NCI-H187 treated with DMSO at 0.1 percent for 48 hours (cell line): ENCODE data around the gene LMX1B.

Experiments used
- DNase-seq: peaks from one replicate; lab custom pipeline; 2025; lab: John Stamatoyannopoulos, UW

The LMX1B gene

DNA sequence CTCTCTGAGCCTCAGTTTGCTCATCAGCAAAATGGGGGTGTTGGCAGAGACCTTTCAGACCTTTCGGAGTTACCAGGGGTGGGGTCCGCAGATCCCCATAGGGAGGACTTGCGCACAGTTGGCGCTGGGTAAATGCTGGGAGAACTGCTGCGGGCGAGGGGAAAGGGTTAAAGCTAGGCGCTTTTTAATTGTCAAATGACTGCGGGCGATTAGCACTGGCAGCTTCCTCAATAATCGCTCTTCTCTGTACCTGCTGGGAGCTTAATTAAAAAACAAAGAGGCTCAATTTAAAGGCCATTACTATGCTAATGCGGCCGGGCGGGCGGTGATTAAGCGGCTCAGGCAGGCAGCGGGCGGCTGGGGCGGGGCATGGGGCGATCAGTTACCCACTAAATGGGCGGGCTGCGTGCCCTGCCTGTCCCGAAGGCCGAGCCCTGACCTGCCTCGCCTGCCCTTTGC, 63.0 kb downstream of the LMX1B start:
- DNase-seq: no peak

DNA sequence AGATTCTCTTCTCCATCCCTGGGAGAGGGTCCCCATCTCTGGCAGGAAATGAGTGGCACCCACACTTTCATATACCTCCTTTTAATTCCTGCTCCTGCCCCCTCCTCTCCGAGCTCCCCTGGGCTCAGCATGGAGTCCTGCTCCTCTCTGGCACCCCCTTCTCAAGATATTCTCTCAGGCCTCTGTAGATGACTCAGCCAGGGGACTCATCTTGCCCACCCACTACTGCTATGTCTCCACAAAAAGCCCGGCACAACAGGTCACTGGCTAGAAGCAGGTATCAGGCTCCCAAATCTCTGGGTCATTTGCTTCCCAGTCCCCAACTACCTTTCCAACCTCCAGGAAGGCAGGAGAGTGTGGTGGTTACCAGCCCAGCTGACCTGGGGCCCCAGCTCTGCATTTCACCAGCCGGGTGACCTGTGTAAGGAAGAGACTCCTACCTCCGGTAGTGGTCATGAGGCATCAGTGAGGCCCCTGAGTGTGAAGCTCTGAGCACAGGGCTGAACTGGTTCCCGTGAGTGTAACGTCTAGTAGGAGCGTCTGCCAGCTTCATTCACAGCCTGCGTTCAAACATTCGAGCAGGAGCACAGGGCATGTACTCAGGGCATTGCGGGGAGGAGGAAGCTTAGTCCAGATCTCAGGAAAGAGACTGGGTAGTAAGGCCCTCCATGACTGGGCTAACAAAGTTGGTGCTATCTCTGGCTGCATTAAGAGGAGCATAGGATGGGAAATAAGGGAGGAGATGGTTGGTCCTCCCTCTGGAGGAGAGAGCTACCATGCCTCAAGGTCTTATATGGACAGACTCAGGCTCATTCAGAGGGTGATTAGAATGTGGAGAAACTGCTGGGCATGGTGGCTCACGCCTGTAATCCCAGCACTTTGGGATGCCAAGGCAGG, 63.7 kb downstream of the LMX1B start:
- no peak for DNase-seq

DNA sequence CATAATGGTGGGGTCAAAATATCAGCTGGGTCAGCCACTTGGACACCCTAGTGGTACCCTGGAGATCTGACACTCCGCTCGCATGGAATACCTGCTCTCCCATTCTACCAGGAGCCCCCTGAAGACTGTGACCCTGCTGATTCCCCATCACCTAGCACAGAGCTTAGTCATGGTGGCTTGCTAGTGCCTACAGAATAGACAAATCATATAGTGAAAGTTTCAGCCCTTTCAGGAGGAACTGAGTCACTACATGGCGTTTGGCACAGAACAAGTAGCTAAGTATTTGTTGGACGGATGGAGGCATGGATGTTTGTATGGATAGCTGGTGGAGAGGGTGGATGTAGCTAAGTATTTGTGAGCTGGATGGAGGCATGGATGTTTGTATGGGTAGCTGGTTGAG, 65.3 kb downstream of the LMX1B start:
- DNase-seq: no peak

DNA sequence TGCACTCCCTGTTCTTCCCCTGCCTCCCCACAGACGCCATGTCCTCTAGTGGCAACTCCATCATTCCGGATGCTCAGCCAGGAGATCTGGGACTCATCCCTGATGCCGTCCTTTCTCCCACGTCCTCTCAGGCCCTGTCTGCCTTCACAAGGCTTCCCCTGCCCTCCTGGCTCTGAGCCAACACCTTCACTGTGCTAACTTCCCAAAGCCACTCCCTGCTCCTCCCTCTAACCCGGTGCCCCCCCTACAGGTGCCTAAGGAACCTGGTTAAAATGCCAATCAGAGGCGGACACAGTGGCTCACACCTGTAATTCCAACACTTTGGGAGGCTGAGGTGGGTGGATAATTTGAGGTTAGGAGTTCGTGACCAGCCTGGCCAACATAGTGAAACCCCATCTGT, 67.6 kb downstream of the LMX1B start:
- DNase-seq: no peak

DNA sequence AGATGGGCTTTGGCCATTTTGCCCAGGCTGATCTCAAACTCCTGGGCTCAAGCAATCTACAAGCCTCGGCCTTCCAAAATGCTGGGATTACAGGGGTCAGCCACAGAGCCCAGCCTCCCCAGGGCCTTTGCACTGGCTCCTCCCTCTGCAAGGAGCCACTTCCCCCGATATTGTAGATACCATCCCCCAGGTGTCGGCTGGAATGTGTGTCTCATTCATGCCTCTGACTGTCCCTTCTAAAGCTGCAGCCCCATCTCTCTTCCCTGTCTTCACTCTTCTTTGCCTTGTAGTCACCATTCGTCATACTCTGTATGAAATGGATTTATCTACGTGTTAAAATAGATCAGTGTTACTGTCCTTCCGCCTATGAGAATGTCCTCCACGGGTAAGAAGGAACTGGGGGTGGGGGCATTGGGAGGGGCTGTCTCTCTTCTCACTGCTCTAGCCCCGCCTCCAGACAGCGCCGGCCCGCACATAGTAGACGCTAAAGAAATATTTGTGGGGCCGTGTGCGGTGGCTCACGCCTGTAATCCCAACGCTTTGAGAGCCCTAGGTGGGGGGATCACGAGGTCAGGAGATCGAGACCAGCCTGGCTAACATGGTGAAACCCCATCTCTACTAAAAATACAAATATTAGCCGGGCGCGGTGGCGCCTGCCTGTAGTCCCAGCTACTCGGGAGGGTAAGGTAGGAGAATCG, 68.5 kb downstream of the LMX1B start:
- DNase-seq: no peak

DNA sequence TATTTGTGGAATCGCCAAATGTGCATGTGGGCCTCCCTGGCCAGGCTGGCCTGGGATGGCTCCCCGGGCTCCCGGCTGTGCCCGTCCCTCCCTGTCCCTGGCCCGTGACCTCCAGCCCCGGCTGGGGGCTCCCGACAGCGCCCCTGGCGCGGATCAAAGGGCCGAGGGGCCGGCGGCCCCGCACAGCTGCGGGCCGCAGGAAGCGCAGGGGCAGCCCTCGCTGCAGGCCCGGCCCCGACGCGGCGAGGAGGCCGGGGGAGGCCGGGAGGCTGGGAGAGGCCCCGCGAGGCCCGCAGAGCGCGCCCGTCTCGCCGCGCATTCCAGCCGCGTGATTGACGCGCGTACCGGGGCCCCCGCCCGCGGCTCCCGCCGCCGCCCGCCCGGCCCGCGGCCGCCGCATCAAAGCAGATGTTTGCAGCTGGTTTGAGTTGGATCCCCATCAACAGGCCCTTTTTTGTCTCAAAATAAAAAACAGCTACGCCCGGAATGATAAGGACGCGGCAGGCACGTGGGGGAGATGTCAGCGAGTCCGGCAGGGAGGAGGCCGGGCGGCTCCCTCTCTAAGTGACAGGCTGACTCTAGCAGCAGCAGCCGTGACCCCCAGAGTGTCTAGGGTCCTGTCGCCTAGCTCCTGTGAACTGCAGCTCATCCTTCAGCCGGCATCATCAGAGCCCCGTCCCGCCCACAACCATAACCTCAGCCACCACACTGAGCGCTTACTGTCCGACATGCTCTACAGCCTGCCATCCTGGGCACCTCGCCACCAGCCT, 69.4 kb downstream of the LMX1B start:
- DNase-seq: no peak

DNA sequence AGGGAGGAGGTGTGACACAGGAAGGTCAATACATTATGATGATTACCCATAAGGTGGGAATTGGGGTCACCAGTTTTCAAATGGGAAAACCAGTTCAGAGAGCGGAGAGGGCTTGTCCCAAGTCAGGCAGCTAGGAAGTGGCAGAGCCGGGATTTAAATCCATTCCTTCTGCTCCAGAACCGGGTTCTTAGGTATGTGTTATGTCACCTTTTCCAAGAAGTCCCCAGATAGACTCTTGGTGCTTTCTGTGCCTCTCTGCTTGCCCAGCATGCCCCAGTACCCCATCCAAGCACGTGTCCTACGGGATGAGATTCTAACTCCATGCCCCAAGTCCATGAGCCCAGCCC, 69.9 kb downstream of the LMX1B start:
- no peak for DNase-seq

DNA sequence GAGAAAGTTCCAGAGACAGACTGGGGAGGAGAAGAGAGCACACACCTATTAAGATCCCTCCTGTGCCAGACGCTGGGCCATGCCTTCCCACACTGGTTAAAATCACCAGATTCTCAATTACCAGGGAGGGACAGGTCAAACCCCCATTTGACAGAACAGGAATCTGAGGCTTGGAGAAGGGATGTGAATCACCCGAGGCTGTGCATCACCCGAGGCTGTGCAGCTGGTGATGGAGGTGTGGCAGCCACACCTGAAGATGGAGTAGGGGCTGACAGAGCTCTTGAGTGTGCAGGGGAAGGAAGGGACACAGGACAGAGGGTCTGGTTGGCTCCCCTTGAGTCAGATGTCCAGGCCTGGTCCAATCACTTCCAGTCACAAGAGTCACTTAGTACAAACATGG, 70.6 kb downstream of the LMX1B start:
- DNase-seq: no peak

DNA sequence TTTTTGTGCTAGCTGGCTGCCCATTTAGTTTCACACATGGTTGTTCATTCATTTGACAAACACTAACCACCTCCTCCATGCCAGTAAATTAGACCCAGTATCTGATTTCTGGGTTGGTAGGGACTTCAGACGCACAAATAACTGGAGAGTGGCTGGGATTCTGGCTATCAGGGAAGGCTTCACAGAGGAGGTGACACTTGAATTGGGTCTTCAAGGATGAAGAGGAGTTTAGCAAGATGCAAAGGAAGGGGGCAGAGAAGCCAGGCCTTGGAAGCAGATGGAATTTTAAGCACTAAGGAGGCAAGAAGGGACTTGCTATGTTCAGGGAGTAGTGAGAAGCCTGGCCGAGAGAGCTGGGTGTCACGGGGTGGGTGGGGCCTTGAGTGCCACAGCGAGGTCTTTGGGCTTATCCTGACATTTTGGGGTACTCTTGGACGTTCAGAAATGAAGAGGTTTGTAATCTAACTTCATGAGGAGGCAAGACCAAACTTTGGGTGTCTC, 71.3 kb downstream of the LMX1B start:
- DNase-seq: no peak

DNA sequence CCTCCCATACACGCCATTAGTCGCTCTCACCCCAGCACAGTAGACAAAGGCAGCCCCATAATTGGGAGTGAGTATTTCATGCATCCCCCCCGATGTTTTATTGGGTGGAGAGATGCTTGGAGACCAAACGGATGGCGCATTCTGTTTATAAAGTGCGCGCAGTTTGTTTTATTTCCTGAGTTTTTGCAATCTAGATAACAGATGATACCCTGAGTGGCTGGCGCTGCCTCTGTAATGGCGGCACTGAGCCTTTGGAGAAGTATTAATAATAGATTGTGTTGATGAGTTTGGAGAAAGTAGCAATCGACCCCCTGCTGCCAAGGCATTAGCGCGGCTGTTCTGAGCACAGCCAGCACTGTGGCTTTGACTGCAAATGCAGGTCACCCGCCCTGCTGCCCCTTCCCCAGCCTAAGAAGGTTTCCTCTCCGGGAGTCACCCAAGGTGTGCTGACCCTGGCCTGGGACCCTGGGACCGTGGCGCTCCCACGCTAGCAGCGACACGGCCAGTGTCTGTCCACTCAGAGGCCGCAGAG, 74.3 kb downstream of the LMX1B start:
- DNase-seq: no peak

DNA sequence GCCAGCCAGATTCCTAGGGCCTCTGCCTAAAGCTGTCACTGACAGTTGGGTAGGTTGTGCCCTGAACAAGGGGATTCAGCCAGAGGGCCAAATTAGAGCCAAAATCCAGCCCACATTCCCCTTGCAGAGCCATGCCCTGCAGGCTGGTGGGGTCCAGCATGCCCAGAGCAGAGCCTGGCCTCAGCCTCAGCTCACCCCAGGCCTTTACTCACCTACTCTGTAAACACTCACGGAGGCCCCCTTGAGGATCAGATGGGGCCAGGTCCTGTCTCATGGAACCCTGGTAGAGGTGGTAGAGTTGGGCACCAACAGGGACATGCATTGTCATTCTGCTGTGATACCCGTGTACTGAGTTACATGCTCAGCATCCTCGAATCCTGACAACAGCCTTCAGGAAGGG, 74.9 kb downstream of the LMX1B start:
- no peak for DNase-seq

DNA sequence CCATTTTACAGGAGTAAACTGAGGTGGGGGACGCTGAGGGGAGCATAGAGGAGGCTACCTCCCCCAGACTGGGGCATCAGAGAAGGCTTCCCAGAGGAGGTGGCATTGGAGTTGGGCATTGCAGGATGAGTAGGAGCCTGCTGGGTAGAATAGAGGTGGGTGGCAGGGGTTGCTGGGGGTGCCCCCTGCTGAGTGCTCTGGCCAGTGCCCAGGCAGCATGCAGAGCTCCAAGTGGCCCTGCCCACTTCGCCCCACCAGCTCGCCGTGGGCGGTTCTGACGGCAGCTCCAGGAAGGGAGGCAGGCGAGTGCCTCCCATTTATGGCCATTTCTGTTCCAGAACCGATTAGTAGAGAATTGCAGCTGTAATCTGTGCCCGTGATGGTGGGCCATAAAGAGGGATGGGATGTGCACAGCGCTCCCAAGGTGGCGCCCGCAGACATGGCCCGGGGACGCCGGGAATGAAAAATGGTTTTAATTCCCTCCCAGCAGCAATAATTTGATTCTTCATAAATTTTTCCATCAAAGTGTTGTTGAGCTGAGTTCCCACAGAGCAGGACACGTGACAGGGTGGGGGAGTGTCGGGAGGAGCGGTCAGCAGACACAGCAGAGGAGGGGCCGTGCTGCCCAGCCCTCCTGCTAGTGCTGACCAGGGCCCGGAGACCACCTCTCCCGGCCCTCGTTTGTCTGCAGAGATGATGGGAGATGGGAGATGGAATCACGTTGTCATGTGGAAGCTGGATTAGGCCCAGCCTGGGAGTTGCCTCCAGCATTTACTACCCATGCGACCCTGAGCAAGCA, 75.5 kb downstream of the LMX1B start:
- no peak for DNase-seq

DNA sequence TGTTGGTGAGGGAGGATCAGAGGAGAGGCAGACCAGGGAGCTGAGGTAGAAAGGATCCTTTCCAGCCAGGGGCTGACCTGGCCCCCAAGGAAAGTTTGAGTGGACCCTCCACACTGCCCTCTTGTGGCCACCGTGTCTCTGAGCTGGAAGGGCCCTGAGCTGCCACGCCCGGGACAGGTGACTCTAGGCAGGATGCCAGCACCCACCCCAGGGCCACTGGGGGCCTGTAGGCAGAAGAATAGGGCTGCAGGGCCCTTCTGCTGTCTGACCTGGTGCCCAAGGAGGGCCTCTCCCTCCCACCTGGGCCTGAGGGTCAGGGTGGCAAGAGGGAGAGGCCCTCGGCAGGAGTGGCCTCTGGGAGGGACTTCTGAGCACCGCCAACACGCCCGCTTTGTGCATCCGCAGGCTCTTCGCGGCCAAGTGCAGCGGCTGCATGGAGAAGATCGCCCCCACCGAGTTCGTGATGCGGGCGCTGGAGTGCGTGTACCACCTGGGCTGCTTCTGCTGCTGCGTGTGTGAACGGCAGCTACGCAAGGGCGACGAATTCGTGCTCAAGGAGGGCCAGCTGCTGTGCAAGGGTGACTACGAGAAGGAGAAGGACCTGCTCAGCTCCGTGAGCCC, 76.8 kb downstream of the LMX1B start:
- DNase-seq: no peak

DNA sequence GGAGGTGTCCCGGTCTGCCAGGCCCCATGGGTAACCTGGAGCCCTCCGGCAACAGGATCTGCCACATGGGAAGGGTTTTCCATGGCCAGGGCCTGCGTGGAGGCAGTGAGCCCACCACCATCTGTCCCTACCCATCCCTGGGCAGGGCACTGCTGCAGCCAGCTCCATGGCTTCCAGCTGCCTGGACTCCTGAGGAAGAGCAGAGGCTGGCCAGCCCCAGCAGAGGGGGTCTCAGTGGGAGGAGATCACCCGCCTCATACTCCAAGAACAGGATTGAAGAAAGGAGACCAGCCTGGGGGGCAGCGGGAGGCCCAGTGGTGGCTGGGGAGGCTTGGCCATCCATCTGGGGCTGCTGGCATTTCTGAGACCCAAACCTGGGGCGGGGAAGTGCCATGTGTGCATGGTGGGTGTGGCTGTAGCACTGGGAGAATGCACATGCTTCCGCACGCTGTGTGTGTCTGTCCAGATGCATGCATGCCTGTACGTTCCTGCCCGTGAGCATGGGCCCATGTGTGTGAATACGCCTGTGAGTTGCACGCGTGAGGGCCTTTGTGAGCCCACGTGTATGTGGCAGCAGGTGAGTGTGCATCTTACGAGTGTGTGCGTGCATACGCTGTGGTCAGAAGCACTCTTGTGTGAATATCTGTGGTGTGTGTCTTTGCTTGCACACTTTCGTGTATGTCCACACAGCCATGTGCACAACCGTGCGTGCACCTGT, 78.5 kb downstream of the LMX1B start:
- no peak for DNase-seq

DNA sequence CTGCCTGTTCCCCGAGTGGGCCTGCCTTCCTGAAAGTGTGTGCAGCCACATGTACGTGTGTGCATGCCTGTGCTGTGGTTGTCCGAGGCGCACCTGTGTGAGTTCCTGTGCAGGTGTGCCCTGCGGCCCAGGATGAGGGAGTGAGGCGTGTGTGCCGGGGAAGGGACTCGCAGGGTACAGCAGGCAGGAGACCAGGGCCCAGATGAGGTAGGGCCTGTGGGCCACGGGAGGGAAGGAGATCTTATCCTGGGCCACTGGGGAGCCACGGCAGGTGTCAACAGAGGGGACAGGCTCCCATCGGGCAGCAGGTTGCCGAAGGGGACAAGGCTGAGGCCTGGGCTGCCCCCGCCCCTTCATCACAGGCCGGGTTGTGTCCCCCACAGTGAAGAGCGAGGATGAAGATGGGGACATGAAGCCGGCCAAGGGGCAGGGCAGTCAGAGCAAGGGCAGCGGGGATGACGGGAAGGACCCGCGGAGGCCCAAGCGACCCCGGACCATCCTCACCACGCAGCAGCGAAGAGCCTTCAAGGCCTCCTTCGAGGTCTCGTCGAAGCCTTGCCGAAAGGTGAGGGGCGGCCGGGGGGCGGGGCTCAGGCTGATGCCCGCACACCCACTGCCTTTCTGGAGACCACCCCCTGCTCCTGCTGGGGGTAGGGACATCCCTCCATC, 79.2 kb downstream of the LMX1B start:
- DNase-seq: no peak

DNA sequence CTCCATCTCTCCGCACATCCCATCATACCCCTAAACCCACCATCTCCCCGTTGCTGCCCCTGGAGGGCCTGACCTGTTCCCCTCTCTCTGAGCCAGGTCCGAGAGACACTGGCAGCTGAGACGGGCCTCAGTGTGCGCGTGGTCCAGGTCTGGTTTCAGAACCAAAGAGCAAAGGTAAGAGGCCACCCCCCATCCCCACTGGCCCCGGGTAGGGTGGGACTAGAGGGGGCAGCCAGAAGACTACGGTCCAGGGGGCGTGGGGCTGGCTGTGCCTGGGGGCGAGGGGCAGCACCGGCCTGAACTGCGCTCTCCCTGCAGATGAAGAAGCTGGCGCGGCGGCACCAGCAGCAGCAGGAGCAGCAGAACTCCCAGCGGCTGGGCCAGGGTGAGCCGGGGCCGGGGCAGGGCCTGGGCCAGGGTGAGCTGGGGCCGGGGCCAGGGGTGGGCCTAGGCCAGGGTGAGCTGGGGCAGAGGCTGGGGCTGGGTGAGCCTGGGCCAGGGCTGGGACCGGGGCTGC, 79.8 kb downstream of the LMX1B start:
- no peak for DNase-seq

DNA sequence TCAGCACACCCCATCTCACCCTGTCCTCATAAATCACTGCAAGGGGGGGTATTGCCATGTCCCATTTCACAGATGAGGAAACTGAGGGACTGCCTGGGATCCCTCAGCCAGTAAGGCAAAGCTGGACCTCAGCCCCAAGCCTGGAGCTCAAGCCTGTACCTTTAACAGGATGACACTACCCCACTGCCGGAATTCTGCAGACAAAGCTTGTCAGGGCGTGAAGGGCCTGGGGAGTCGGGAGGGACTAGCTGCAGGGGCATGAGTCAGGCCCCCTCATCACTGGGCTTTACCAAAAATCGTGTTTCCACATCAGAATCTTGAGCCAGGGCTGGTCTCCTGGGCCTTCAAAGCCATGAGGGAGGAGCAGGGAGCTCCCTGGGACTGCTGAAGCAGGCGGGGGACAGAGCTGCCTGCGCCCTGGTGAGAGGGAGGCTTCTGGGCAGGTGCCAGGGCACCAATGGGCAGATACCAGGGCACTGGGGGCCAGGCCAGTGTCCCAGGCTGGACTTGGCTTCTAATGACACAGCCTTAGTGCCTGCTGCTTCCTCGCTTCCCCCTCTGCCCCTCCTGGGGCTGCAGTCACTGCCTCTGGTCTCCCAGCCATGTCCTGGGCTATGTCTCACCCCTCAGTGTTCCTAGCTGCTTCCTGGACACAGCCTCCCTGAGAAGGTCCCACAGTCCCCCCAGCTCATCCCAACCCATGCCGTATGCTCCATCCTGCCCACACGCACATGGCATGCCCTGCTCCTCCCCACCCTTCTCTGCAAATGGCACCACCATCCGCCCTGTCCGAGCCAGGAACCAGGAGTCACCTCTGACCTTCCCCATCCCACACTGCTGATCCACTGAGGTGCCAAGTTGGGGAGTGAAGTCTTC, 80.7 kb downstream of the LMX1B start:
- DNase-seq: no peak

DNA sequence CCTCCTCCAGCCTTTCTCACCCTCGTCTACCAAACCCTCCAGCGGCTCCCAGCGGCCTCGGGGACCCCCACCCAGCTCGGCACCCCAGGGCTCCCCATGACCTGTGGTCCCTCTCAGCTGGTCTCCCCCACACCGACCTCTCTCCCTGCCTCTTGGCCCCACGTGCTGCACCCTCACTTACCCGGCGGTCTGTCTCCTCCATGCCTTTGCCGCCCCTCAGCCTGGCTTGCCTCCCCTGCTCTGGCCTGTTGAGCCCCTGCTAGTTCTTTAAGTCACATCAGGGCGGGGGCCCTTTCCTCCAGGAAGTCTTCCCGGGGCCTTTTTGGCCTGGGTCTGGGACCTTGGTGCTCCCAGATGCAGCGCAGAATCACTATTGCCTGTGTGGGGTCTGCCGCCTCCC, 81.5 kb downstream of the LMX1B start:
- DNase-seq: no peak
